ENCODE results near the gene VPREB3.
A peak's percentile ranks its signal among the peaks of the same experiment; 100 is the strongest.

Gene VPREB3

DNA sequence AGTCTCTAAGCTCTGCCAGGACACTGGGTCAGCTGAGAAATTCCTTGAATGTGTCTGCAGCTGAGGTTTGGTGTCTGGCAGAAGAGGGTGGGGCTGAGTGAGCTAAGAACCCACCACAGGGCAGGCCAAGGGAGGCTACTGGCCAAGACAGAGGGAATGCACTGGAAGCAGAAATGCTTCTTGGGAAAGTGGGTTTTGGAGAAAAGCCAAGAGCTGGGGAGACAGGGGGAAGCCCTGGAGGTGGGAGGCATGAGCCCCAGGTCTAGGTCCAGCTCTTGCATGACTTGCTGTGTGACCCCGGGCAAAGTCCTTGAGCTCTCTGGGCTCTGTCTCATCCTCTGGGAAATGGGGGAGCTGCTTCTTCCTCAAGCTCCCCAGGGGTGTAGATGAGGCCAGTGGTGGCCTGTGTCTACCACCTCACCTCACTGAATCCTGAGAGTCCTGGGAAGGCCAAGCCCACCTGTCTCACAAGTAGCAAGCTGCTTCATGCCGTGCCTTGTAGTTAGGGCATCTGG is 20.8 kb upstream of the VPREB3 start:
- Histone ChIP-seq H3K9ac (ENCODE audit: low read length) (no peak overlapping the region), H3K27me3 (ENCODE audit: insufficient read depth, low read length) (0 out of 2 replicates have a peak, but pooled peaks cover 4% of the 10 kb centered on the region), H3K4me1 (ENCODE audit: insufficient read depth, low read length, severe bottlenecking) (peaks cover 16% of the 10 kb centered on the region), H3K4me3 (ENCODE audit: low read depth, low read length, poor library complexity, severe bottlenecking) (no peak overlapping the region), H3K27ac (ENCODE audit: low read depth, low read length, poor library complexity, severe bottlenecking) (no peak overlapping the region), H3K9me2 (ENCODE audit: low read depth, low read length) (no peaks in the 10 kb centered on the region), H3K79me2 (ENCODE audit: insufficient read depth, low read length) (no peaks in the 10 kb centered on the region), H4K20me1 (ENCODE audit: insufficient read depth, low read length) (no peaks in the 10 kb centered on the region), H3K4me2 (ENCODE audit: low read length) (no peak overlapping the region), H2AFZ (ENCODE audit: low read length) (no peak overlapping the region), H3K36me3 (ENCODE audit: insufficient read depth, low read length) (no peaks in the 10 kb centered on the region), H3K9me3 (ENCODE audit: low read length) (no peaks in the 10 kb centered on the region), H3F3A (ENCODE audit: insufficient read depth, low read length) (no peaks in the 10 kb centered on the region)
- TF ChIP-seq, protein P1, sequence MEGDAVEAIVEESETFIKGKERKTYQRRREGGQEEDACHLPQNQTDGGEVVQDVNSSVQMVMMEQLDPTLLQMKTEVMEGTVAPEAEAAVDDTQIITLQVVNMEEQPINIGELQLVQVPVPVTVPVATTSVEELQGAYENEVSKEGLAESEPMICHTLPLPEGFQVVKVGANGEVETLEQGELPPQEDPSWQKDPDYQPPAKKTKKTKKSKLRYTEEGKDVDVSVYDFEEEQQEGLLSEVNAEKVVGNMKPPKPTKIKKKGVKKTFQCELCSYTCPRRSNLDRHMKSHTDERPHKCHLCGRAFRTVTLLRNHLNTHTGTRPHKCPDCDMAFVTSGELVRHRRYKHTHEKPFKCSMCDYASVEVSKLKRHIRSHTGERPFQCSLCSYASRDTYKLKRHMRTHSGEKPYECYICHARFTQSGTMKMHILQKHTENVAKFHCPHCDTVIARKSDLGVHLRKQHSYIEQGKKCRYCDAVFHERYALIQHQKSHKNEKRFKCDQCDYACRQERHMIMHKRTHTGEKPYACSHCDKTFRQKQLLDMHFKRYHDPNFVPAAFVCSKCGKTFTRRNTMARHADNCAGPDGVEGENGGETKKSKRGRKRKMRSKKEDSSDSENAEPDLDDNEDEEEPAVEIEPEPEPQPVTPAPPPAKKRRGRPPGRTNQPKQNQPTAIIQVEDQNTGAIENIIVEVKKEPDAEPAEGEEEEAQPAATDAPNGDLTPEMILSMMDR (IDR thresholded peaks at IDR 0.05; ENCODE audit: low read length), result no peak
- TF ChIP-seq EZH2 (IDR thresholded peaks at IDR 0.05; ENCODE audit: borderline replicate concordance, low read length), result no peak

DNA sequence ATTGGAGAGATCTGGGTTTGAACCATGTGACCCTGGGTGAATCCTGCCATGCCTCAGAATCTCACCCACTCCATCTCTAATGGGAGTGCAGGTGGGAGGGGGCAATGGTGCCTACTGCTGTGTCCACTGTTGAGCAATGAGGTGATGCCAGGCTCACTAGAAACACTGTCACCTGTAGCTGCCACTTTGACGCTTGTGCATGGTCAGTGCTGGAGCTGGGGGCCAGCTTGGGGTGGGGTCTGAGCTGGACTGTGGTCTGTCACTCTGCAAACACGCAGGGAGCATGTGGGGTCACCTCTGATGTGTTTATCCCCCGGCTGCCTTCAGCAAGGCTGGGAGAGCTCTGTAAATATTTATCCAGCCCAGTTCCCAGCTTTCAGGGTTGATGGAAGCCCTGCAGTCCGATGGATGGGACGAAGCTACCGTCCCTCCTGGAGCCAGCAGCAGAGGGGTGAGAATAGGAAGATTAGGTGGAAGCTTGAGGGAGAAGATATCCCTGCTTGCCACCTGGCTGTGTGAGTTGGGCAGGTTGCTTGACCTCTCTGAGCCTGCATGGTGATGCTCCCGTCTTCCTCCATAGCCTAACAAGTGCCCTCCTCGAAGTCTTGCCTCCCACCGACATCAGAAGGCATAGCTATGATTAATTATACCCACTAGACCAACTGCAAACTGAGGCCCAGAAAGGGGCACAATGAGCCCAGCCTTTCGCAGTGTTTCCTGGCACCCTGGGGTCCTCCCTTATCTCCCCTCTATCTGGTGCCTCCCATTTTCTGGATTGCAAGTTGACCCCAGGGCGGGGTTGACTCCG is 20.1 kb upstream of the VPREB3 start:
- Histone ChIP-seq H3K4me2 (ENCODE audit: low read length) (no peak overlapping the region), H3K9ac (ENCODE audit: low read length) (no peak overlapping the region), H3K36me3 (ENCODE audit: insufficient read depth, low read length) (no peaks in the 10 kb centered on the region), H4K20me1 (ENCODE audit: insufficient read depth, low read length) (no peaks in the 10 kb centered on the region), H3K4me1 (ENCODE audit: insufficient read depth, low read length, severe bottlenecking) (peaks cover 23% of the 10 kb centered on the region), H3K9me3 (ENCODE audit: low read length) (no peaks in the 10 kb centered on the region), H3K9me2 (ENCODE audit: low read depth, low read length) (no peaks in the 10 kb centered on the region), H3F3A (ENCODE audit: insufficient read depth, low read length) (no peaks in the 10 kb centered on the region), H2AFZ (ENCODE audit: low read length) (no peak overlapping the region), H3K79me2 (ENCODE audit: insufficient read depth, low read length) (no peaks in the 10 kb centered on the region), H3K27me3 (ENCODE audit: insufficient read depth, low read length) (0 out of 2 replicates have a peak, but pooled peaks cover 4% of the 10 kb centered on the region), H3K4me3 (ENCODE audit: low read depth, low read length, poor library complexity, severe bottlenecking) (no peak overlapping the region), H3K27ac (ENCODE audit: low read depth, low read length, poor library complexity, severe bottlenecking) (no peak overlapping the region)
- TF ChIP-seq, protein P1 (IDR thresholded peaks at IDR 0.05; ENCODE audit: low read length), result no peak
- TF ChIP-seq EZH2 (IDR thresholded peaks at IDR 0.05; ENCODE audit: borderline replicate concordance, low read length), result no peak

DNA sequence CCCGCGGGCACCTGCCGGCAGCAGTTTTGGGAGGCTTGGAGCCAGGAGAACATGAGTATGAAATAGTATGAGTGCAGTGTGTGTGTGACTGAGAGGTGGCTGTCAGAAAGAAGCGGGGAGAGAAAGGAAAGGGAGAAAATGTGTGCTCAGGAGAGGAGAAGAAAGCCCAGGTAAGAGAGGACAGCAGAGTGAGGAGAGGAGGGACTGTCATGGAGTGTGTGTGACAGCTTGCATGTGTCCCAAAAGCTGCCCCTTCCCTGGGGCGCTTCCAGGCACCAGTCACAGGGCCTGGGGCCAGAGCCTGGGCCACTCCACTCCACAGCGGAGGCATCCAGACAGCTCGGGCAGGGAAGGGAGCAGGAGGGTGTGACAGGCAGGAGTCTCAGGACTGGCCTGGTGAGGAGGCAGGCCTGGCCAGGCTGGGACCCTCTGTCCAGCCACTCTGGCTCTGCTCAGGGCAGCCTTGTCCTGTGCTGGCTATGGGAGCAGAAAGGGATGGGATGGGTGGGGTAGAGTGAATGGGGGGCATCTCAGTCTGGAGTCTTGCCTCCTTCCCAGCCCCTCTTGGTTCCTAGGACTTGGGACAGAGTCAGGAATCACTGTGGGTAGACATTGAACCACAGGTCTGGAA is 19.4 kb upstream of the VPREB3 start:
- Histone ChIP-seq H3K9me2 (ENCODE audit: low read depth, low read length) (no peaks in the 10 kb centered on the region), H3K4me3 (ENCODE audit: low read depth, low read length, poor library complexity, severe bottlenecking) (peak overlapping the region; percentile 53), H3K4me1 (ENCODE audit: insufficient read depth, low read length, severe bottlenecking) (peaks cover 30% of the 10 kb centered on the region), H3K4me2 (ENCODE audit: low read length) (peak overlapping the region; percentile 73), H3K36me3 (ENCODE audit: insufficient read depth, low read length) (no peaks in the 10 kb centered on the region), H3K27me3 (ENCODE audit: insufficient read depth, low read length) (0 out of 2 replicates have a peak, but pooled peaks cover 4% of the 10 kb centered on the region), H3K9ac (ENCODE audit: low read length) (peak overlapping the region; percentile 51; the same call in 1 of the 2 replicates), H3K9me3 (ENCODE audit: low read length) (no peaks in the 10 kb centered on the region), H3K79me2 (ENCODE audit: insufficient read depth, low read length) (no peaks in the 10 kb centered on the region), H4K20me1 (ENCODE audit: insufficient read depth, low read length) (no peaks in the 10 kb centered on the region), H3F3A (ENCODE audit: insufficient read depth, low read length) (no peaks in the 10 kb centered on the region), H3K27ac (ENCODE audit: low read depth, low read length, poor library complexity, severe bottlenecking) (no peak overlapping the region), H2AFZ (ENCODE audit: low read length) (no peak overlapping the region)
- TF ChIP-seq EZH2 (IDR thresholded peaks at IDR 0.05; ENCODE audit: borderline replicate concordance, low read length), result no peak
- TF ChIP-seq, protein P1 (IDR thresholded peaks at IDR 0.05; ENCODE audit: low read length), result no peak
